Hematopoietic multipotent progenitor cell (in vitro differentiated cells): ENCODE data around the gene SLIT3. TPM values are rescaled to one million over a fixed set of nuclear protein-coding genes. Genes with fewer than 3 reads are reported as not detected.

ENCODE experiments used
- DNase-seq, 3 donors: peaks; one replicate each; pipeline ENCODE4 v3.0.0-alpha.2; 2011 to 2015; ENCODE audit warnings: low read depth in 2 of 3, low spot score in 2 of 3
- total RNA-seq: library from RNA; depleted of rRNA; stranded (reverse); fragments of >200 nt; gene quantifications from one replicate; pipeline ENCODE4 v1.2.3, GENCODE V29; 2012

SLIT3 gene
- total RNA-seq, 1 donor, result under 0.01 TPM

DNA sequence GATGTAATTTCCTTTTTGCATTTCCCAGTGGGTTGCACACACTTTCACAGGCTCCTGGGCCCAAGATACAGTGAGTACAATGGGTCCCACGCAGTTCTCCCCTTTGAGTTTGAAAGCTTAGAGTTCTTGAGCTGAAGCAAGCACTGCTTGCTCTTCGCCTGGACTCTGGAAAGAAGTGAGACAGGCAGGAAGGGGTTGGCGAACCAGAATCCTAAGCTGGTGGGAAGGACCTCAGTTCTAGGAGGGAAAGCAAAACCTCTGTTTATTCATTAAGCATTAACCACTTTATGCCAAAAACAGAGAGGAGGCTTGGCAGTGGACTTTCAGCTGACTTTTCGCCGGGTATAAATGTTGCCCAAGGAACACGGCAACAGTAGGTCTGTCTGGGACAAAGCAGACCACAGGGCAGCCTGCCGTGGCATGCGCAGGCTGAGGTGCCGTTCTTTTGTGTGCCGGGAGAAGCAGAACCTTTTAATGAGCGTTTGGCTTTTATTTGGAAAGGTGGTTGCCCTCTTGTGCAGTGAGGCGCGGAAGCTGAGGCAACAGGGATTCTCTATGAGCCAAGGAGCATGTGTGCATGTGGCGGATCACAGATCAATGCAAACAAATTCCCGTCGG, 481.8 kb downstream of the SLIT3 start:
- DNase-seq, result no peak

DNA sequence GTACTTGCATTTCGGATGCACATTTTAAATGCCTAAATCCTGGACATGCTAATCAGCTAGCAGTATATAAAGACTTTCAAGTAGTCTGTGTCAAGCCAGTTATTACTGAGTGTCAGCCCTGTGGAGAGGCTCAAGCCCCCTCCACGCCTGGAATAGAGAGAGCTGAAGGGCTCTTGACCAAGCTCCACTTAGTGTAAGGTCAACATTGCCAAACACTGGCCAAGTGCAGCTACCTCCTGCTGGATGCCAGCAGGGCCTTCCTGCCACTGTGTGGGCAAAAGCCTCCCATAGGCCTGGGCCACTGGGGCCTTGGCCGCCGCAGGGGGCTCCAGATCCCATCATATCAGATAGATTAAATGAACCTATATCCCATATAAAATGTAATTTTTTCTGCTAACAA, 482.4 kb downstream of the SLIT3 start:
- DNase-seq, result no peak

DNA sequence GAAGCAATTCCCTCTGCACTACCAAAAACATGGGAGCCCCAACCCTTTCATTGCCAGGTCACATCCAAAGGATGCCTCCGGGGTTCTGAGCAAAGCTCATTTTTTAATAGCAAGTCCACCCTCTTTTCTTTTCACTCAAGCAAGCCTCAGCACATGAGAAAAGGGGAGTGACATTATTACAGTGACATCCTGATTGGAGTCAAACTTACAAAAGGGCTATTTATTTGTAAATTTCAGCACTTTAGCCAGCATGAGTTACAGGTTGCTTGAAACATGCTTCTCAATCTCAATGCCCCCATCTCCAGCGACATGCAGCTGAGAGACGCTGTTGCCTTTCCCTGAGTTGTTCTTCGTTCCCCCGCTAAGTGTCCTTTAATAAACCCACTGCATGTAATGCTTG, 483.3 kb downstream of the SLIT3 start:
- no peak for DNase-seq

DNA sequence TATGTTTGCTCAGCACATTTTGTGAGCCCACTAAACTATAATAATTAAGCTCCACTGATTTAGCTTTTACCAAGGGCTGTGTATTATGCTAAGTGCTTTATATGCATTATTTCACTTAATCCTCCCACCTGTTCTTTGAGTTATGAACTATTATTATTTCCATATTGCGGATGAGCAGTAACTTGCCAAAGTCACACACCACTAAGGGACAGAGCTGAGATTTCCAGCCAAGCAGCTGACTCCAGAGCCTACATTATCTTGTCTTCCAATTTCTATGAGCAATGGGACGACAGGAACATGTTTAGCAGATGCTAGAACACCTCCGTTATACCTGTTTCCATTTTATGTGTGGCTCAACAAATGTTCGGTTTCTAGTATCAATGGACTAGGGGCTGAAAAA, 484.3 kb downstream of the SLIT3 start:
- DNase-seq, result no peak

DNA sequence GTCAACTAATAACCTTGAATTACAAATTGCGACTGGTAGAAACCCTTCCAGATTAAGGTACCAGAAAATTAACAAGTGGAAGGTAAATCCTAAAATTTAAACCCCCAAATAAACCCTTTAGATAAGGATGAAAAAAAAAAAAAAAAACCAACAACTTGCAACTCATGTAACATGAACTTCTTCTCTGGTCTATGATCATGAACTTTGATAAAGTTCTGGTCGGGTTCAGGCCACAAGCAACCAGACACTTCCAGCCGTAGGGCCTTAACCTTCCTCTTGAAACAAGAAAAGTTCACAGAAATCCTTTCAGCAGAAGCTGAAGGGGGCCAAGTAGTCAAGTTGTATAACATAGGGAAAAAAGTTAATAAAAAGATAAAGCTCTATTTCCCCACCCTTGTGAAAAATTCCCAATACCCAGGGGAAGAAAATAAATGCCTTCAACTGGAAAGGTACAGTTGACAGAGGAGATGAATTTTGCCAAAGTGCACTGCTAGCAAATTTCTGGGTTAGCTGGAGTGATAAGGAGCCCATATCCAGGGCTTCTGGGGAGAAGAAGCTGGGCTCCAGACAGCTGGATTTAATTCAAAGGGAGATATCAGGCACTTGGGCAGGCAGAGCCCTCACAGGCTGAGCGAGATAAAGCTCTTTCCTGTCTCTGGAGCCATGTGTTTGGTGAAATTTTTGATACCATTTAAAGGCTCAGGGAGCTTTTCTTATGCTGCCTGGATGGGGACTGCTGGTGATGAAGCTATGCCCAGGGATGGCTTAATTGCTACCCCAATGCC, 487.6 kb downstream of the SLIT3 start:
- DNase-seq, result peak in 2 of 3 donors; percentile 22 to 27

DNA sequence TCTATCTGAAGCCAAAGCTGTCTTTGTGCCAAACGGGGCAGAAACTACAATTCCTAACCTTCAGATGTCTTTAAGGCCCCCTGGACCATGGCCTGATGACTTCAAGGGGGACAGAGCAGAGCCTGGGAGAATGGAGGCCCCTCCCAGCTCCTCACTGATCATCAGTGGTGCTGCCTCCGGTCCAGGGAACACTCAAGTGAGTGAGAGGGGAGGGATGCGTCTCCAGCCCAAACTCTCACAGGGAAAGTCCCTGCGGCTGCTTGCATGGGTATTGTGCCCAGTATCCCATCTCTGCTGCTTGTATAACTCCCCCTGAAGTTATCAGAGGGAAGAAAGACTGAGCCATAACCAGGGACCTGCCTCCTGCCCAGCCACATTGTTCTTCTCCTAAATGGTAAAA, 490.3 kb downstream of the SLIT3 start:
- no peak for DNase-seq

DNA sequence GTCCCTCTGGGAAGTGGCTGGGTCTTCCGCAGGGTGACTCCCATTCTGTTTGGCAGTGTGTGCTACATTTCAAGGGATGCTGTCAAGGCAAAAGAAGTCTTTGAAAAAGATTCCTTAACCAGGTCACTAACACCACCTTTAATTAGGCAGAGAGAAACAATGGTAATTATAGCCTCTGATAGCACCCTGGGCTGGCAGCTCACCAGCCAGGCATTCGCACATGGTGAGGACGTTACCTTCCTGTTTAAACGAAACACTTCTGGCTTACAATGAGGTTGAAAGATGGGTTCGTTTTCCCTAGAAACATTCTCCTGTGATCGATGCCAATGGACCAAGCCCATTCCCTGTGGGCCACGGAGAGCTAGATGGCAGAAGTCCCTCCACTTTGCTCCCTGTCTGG, 491.7 kb downstream of the SLIT3 start:
- no peak for DNase-seq

DNA sequence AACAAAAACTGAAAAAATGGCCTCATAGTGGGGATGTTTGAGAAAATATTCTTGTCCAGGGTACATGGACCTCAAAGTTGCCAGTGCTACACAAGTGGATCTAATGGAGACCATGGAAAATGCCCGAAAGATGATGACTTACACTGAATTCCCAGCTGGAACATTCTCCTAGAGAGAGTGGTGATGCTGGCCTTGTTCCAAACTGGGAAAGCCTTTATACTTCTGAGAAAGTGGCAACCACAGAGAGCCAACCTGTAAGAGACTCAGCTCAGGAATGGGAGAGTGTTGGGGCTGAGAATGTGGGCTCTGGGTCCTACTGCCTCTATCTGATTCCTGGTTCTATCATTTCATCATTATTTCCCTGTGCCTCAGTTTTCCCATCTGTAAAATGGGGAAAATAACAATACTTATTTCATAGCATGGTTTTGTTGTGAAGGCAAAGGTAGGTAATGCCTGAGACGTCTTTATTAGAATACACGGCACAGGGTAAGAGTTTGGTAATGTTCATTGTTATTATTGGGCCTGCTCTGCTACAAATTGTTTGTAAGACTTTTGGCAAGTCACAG, 492.8 kb downstream of the SLIT3 start:
- no peak for DNase-seq

DNA sequence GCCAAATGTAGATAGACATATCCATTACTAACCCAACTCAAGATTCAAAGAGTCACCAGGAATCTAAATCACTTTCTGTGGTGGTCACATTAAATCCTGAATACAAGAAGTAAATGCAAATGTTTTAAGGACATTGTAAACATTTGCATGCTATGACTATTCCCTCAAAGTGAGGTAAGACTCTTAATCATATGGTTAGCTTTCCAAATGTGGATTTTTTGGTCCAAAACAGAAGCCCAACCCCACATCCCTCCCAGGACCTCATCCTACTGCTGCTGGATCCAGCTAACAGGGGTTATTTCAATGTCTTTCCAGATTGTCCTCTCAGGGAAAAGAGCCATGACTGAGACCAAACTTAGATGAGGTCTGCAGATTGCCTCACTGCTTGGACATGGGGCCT, 493.7 kb downstream of the SLIT3 start:
- DNase-seq, result no peak

DNA sequence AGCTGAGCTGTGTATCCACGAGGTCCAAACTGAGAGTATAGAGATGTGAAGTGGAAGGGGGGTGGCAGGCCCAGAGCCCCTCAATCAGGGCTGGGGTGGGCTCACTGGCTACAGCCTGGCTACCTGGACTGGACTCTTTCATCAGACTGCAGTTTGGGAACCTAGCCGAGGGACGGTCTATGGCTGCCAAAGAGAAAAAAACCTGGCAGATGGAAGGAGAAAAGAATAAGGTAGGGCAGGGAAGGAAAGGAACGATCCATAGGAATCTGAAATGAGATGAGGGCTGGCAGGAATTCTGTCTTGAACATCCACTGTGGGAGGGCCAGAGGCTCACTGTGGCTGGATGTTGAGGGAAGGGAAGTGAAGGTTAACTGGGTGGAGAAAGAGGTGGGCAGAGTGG, 497.4 kb downstream of the SLIT3 start:
- no peak for DNase-seq

DNA sequence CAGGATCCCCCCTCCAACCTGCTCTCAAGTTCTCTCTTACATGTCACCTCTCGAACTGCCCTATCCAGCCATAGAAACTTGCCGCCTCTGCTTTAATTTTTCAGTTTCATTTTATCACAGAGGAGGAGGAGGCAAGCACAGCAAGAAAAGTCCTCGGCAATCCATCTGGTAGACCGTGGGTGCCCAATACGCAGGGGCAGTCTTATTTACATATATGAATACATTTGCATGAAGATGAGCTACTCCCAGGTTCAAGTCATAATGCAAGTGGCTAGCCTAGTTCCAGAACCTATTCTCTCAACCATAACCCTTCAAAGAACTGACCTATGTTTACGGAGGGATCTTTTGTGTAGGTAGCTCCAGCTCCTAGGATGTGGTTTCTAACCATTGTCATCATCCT, 498.6 kb downstream of the SLIT3 start:
- no peak for DNase-seq

DNA sequence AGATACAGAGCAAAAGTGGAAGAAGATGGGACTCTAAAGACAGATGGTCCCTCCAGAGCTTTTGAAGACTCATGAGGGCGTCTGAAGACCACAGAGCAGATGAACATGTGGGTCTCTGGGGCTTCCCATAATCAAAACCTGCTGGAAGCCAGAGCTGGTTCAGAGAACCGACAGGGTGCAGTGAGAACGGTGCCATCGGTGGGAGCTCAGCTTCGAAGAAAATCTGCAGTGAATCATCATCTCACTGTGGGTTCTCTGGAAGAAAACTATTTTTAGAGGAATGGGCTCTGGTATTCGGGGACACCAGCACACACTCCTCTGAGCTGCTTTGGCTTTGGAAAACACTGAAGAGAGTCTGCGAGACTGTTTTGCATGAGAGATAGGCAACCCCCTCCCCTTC, 499.4 kb downstream of the SLIT3 start:
- DNase-seq, result no peak

DNA sequence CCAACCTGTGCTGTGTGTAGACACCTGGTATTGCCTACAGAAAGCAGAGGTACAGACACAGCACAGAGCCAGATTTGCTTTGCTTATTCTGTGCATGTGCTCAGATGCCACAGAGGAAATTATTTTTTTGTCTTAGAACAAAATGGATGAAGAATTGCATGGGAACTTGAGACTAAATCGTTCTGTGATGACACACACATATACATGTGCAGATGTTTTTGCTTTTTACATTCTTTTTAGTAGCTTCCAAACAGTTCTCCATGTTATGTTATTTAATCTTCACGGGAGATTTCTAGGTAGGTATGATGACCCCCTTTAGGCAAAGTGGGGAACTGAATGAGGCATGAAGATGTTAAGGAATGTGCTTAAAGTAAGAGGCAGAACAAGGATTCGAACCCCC, 500.2 kb downstream of the SLIT3 start:
- no peak for DNase-seq

DNA sequence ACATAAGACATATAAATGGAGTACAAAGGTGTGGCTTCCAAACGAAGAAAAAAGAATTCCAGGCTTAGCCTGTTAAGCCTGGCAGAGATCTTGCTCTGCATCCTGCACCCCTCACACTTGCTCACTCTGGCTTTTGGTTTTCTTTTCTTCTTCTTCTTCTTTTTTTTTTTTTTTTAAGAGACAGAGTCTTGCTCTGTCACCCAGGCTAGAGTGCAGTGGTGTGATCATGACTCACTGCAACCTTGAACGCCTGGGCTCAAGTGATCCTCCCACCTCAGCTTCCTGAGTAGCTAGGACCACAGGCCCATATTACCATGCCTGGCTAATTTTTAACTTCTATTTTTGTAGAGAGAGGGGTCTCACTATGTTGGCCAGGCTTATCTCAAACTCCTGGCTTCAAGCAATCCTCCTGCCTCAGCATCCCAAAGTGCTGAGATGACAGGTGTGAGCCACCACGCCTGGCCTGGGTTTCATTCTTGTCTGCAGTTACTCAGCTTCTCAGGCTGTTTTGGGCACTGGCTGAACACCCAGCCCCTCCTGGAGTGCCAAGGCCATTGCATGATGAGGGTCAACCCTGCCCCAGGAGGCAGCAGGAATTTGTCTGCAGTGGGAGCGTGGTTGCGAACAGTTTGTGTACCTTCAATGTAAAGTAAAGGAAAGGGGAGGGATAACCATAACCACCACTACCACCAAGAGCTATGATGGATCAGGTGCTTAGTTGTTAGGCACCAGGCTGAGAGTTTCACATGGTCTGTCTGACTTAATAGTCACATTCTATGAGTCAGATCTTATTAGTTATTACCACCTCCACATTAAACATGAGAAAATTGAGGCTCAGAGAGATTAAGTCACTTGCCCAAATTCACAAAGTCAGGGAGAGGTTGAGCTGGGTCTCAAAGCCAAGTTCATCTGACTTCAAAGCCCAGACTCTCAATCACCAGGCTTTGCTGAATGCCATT, 502.6 kb downstream of the SLIT3 start:
- DNase-seq, result peak in 2 of 3 donors; percentile 6 to 18

DNA sequence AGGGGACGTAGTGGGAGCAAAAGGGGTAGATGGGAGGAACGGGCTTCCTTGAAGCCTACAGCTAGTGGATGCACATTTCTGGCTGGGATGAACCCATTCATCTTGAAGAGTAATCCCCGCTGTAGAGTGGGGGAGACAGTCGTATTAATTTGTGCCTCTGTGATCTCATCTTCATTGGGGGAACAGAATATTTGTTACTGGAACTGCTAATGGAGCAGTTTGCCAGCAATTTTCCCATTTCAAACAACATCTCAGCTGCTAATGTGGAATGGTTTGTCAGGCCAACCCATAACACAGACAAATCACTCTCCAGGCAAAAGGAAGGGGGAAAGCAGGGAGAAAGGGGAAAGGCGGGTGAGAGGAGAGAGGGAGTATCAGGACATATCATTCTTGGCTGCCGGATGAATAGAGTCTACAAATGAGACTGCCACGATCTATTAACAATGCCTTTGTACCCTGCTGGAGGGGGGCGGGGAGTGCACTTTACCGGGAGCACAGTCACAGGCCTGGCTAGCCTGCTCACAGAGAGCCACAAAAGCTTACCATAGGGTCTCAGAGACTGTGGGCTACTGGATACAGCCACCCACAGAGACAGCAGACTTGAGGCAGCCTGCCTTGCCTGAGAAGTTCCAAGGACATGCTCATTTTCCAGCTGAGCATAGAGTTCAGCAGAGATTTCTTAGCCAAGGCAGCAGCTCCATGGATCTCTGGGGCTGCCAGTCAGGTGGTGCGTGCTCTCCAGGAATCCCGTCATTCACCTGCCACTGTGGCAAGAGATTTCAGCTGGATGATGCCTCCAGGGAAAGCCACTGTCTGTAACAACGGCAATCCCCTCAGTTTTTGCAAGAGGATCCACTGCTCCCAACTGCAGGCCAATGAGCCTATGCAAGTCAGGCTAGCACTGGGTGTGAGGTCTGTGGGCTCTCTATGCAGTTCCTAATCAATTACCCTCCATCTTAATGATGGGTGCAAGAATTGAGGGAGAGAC, 504.1 kb downstream of the SLIT3 start:
- DNase-seq, result no peak

DNA sequence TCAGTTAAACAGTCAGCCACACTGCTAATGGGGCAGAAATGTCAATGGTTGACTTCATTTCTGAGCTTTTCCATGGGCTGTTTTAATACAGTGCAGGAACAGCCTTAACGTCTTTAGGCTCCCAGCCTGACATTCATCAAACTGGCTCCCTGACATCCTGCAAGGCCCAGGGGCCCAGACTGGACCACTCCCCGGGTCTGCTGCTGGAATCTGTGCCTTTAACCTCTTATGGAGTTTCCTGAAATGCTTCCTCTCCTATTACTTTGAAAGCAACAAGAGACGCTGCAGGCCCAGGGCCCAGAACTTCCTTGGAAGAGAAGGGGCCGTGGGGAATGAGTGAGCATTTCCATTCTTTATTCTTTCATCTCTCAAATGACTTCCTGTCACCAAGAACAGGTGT, 504.9 kb downstream of the SLIT3 start:
- no peak for DNase-seq

DNA sequence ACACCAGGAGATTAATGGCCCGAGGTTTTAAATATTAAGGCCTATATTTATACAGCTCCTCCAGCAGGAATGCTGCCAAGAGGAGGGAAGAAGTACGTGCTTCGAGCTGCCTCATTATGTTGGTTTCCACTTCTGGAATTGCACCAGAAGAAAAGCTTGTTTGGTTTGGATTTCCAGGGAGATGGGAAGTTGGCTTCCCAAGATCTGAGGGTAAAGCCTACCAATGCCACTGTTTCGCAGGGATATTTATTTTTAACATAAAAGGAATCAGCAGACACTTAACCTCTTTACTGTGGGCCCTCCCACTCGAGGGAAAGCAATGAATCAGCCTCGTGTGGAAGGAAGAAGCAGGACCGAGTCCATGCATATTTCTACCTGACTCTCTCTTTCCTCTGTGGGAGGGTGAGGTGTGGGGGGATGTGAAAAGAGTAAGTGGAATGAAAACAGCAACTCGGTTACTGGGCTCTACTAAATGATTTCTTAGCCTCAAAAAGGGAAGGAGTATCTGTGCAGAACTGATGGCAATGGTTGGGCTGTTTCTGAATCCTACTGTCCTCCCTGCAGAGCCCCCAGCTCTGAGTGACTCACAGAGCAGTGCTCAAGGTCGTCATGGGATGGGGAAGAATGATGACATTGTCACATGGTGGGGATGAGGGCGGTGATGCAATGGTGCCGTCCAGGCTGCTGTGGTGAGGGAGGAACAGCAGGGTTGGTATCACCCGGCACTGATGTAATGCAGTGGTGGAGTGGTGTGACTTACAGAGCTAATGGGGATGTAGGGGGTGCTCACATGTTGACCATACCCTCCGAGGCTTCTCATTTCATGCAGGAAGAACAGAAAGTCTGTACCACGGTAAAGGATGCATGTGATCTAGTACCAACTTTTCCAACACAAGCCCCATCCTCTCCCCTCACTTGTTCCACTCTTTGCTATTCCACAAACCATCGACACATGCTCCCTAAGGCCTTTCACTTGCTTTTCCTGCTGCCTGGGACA, 506.8 kb downstream of the SLIT3 start:
- no peak for DNase-seq

DNA sequence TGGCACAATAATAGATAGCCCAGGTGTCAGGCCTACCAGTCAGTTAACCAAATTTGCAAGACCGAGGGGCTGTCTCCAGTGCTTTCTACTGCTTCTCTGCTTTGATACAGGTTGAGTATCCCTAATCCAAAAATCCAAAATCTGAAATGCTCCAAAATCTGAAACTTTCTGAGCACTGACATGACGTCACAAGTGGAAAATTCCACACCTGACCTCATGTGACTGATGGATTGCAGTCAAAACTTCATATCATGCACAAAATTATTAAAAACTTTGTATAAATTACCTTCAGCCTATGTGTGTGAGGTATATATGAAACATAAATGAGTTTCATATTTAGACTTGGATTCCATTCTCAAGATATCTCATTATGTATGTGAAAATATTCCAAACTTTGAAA, 508.3 kb downstream of the SLIT3 start:
- no peak for DNase-seq
